ENCODE measurements around the gene PRLR. TPM values are rescaled to one million over a fixed set of nuclear protein-coding genes. Genes with fewer than 3 reads are reported as not detected.

The PRLR gene
- total RNA-seq, result 1.6 TPM
- long read RNA-seq, partial matches to known transcripts, result 0 of 1 reads
- long read RNA-seq, other reads (novel, unspliced or antisense), result 1 of 1 reads

- intact Hi-C loops (cut with DNase I), result no loop called here
- no peak for TF ChIP-seq CTCF (IDR thresholded peaks at IDR 0.05)
- Histone ChIP-seq H3K4me3 (peak within 1 kb of the TSS; percentile 46), H3K36me3 (no peaks in the 10 kb centered on the region), H3K27me3 (peaks cover 28% of the 10 kb centered on the region), H3K9me3 (no peaks in the 10 kb centered on the region), H3K27ac (no peak within 1 kb of the TSS), H3K4me1 (peaks cover 10% of the 10 kb centered on the region)
- ATAC-seq (peak; percentile 66), DNase-seq (peak; percentile 66)
Observed at GRCh38 chr5:35230038-35230611, at the start of gene PRLR. Gene PRLR (minus strand): TSS chr5:35230487. CDS start chr5:35089620, 140,867 bp downstream.

- TF ChIP-seq CTCF (IDR thresholded peaks at IDR 0.05), result no peak
- Histone ChIP-seq H3K4me1 (no peaks in the 10 kb centered on the region), H3K27ac (no peak overlapping the region), H3K9me3 (no peaks in the 10 kb centered on the region), H3K4me3 (no peak overlapping the region), H3K27me3 (no peaks in the 10 kb centered on the region), H3K36me3 (no peaks in the 10 kb centered on the region)
- DNase-seq, result no peak
- ATAC-seq, result no peak
- intact Hi-C loops (cut with DNase I), result no loop called here
Observed at GRCh38 chr5:35274839-35275509, 44.7 kb upstream of the PRLR start.

DNA sequence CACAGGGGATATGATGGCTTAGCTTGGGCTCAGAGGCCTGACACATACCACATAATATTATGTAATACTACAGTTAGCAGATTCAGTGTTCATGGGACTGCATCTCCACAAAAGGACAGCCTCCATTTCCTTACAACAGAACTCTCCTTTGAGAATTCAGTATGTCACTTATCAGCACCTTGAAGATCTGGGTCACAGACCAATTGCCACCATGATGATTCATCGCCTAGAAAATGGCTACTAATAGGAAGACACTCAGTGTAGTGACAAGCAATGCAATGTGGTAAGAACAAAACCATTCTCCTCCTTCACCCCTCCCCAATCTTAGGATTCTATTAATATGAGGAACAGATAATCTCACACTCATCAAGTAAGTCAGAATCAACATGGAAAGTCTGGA, 38.7 kb upstream of the PRLR start:
- DNase-seq (no peak), ATAC-seq (no peak)
- TF ChIP-seq CTCF (IDR thresholded peaks at IDR 0.05), result no peak
- Histone ChIP-seq H3K36me3 (no peaks in the 10 kb centered on the region), H3K4me1 (no peaks in the 10 kb centered on the region), H3K4me3 (no peak overlapping the region), H3K27me3 (no peaks in the 10 kb centered on the region), H3K9me3 (no peaks in the 10 kb centered on the region), H3K27ac (no peak overlapping the region)
- intact Hi-C loops (cut with DNase I), result no loop called here

DNA sequence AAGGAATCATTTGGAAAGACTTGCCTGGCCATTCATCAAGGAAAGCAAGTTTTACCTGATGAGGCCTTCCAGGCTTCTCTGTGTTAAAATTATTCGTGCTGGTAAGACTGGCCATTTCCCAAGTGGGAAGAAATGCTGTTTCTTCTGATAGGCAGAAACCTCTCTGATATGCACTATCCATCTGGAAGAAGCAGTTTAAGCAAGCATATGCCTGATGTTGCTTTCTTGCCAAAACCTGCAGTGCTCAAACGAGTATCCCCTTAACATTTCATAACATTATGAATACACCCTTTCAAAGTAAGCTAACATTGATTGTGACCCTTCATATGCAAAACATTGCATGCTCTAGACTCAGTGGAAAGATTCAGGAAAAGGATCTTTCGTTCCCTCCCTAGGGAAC, 36.0 kb upstream of the PRLR start:
- no peaks in the 10 kb centered on the region for H3K9me3 ChIP-seq
- no peak for ATAC-seq
- no peak for TF ChIP-seq CTCF (IDR thresholded peaks at IDR 0.05)
- no peak for DNase-seq
- no peaks in the 10 kb centered on the region for H3K27me3 ChIP-seq
- intact Hi-C loops (cut with DNase I), result no loop called here
- no peak overlapping the region for H3K27ac ChIP-seq
- H3K4me3 ChIP-seq, result no peak overlapping the region
- H3K36me3 ChIP-seq, result no peaks in the 10 kb centered on the region
- no peaks in the 10 kb centered on the region for H3K4me1 ChIP-seq

GRCh38 chr5:35264509-35264908, 34.2 kb upstream of the PRLR start:
- DNase-seq (no peak), ATAC-seq (no peak)
- Histone ChIP-seq H3K27ac (no peak overlapping the region), H3K4me1 (no peaks in the 10 kb centered on the region), H3K36me3 (no peaks in the 10 kb centered on the region), H3K9me3 (no peaks in the 10 kb centered on the region), H3K27me3 (no peaks in the 10 kb centered on the region), H3K4me3 (no peak overlapping the region)
- TF ChIP-seq CTCF (IDR thresholded peaks at IDR 0.05), result no peak
- intact Hi-C loops (cut with DNase I), result no loop called here
